Stimulated activated naive CD4-positive, alpha-beta T cell treated with Interleukin-2 at 50 U/mL for 16 hours (primary cell): ENCODE measurements around the gene RARB.

Experiments used
- DNase-seq: peaks from one replicate; lab custom pipeline; 2025; lab: John Stamatoyannopoulos, UW

Gene RARB

DNA sequence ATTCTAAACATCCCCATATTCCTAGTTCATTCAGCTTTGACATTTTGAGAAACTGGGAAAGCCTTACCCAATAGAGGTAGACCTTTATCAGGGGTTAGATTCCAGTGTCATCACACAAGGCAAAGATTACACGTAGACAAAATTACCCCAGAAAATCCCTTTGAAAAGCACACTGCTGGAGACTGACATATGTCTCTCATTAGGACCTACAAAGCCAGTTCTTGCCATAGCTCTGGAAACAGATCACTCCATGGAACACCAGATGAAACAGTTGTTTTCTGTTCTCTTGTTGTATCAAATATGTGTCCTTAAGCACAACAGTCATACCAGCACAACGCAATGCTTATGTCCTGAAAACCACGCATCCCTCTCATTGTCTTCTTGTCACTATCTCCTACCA lies 44.7 kb downstream of the RARB start:
- no peak for DNase-seq

DNA sequence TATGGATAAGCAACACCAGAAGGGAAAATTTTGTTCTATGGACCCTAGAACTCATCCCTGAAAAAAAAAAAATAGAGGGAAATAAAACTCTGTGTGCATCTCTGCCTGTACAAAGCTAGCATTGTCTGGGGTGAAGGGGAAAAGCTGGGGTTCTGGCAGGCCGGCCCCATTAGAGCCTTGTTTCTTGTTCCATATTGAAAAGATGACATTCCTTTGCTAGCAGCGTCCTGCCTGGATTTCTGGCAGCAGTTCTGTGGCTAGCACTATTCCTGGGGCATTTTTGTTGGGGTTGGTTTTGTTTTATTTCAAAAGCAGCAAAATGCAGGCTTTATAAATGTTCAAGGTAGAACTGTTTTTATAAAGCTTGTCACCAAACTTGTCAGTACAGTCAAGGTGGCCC lies 45.2 kb downstream of the RARB start:
- no peak for DNase-seq

DNA sequence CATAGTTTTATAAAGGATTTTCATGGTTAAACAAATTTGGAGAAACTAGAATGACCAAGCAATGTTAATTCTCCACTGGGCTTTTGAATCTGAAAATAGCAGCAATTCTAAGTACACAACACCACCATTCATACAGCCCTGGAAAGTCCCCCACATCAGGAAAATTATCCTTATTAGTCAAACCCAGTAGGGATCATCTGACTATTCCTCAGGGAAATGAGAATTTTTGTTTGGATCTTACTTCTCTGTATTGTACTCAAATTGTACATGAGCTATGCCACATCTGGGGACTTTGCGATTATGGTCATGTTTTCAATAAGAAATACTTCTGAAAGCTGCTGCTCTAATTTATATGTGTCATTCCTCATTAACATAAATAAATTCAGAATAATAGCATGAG lies 46.0 kb downstream of the RARB start:
- no peak for DNase-seq

- DNase-seq: no peak
These were observed 48.6 kb downstream of the RARB start for GRCh38 chr3:25476639-25477038.

DNA sequence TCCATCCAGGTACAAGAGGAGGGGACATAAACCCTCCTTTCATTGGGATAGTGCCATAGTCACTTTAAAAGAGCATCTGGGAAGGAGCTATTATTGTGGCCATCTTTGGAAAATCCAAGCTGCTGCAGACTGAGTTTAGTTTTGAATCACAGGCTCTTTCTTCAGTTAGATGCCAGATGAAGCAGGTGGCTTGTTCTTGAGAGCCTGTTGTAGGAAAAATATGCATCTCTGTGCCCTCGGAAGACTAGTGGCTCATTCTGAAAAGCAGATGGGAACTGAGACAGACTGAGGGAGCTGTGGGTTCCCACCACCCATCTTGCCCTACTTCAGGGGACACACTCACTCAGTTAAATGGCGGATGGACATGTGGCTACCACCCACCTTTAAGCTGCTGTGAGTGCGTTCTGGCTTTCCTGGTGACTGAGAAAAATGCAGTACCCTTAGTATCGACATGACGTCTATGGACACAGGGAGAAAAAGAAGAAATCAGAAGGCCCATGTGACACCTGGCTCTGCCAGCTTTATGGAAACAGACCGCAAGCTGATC lies 50.2 kb downstream of the RARB start:
- no peak for DNase-seq

GRCh38 chr3:25478964-25479726 lies 51.1 kb downstream of the RARB start:
- DNase-seq: no peak

- no peak for DNase-seq
These were observed 51.6 kb downstream of the RARB start for GRCh38 chr3:25479727-25480010.

GRCh38 chr3:25480811-25481210 lies 52.7 kb downstream of the RARB start:
- DNase-seq: no peak

- no peak for DNase-seq
These were observed 53.3 kb downstream of the RARB start for GRCh38 chr3:25481386-25481785.

GRCh38 chr3:25483456-25483855 lies 55.4 kb downstream of the RARB start:
- no peak for DNase-seq

DNA sequence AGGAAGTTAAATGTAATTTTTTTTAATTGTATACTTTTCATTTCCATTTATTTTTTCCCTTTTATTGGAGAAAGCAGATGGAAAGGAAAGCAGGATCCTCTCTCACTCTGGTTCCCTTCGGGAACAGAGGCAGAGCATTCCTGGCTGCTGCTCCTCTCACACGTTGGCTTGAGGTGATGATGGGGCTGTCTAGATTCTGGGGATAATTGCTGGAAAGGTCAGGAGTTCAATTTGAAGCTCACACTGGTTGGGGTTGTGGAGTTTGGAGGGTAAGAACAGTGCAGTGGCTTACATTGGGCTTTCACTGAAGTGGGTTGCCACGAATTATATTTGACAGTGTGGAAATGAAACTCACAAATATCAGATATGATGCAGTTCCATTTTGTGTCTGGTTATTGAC lies 57.6 kb downstream of the RARB start:
- no peak for DNase-seq

DNA sequence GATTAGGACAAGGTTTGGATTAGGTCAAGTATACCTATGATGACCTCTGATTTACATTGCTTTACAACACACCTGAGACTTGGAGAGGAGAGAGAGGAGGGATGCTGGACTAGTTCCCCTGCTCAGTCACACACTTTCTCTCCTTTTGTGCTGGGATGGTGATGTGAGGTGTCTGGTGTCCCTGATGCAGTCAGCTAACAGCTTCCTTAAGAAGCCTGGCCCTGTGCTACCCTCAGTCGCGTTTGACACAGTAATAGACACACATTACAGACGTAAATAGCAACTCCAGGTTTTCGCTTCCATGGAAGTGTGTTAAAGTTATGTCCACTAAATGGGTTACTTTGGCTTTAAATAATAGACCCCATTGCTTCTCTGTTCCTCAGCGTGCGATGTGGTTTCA lies 58.9 kb downstream of the RARB start:
- DNase-seq: no peak

DNA sequence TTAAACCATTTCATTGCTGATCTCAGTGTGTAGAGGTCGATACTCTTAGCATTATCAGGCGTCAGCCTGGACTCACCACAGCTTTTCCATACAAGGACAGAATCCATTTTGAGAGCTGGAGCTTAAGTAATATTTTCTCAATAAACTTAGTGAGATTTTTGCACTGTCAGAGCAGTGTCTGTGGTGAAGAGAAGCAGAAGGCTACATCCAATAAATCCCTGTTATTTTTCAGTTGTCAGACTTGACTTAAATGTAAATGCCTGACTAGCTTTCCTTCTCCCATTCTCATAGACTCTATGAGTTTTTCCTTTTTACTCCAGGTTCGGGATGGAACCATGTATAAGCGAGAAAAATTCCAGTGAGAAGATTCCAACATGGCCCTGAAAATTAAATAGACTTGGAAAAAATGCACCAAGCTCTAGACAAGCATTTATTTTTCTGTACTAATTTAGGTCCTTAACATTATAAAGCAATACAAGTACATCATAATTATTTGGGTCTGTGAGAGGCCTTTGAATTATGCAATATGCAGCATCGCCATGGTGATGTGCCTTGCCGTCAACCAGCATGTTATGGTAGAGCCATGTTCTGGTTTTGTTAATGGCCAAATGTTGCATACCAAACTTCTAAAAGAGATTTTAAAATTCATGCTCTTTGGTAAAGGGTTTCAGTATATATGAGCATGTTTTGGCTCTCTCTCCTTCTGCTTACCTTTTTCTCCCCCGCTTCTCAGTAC lies 62.0 kb downstream of the RARB start:
- no peak for DNase-seq

DNA sequence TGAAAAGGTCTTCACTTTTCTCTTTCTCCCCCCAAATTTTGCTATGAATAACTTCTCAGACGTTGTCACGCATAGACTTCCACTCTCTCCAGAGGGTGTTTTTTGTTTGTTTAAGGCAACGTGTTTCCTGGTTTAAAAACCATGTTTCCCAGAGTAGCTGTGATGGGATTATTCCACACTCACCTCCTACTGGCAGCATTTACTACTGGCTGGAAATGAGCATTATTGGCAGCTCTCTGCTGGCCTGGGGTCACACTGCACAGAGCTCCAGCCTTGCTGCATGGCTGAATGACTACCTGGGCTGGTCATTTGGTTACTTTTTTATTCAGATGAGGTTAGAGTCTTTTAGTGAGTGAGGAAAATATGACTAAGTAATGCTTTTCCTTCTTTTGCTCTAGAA lies 65.2 kb downstream of the RARB start:
- DNase-seq: no peak

DNA sequence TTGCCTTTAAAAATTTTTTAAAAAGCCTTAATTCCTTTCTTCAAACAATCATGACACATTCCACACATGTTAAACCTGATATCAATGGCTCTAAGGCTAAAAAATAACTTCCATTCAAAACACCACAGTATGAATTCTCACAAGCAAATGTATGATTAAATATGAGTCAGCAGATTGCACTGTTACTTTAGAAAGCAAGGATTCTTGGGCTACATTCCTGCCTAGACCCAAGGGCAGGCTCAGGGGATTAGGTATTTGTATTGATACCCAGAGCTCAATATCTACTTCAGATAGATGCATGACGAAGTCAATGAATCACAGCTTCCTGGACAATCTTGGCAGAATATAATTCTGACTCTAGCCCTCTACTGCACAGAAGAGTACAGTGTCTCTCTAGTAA lies 65.7 kb downstream of the RARB start:
- DNase-seq: no peak

- DNase-seq: no peak
These were observed 67.2 kb downstream of the RARB start for GRCh38 chr3:25495304-25495703.

- DNase-seq: no peak
These were observed 67.7 kb downstream of the RARB start for GRCh38 chr3:25495726-25496253.

DNA sequence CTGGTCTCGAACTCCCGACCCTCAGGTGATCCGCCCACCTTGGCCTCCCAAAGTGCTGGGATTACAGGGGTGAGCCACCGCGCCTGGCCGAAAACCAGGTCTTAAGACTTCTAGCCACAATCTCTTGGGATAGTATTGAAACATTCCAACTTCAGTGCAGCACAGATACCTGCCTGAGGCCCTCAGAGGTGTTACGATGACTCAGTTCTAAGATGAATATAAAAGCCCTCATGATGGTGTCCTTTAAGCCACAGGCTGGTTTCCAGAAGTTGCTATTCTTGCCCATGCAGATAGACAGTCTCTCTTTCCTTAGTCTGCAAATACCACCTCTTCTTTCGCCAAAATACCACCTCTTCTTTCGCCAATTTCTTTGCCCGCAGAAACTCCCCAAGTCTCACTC lies 69.0 kb downstream of the RARB start:
- DNase-seq: no peak

- no peak for DNase-seq
These were observed 72.7 kb downstream of the RARB start for GRCh38 chr3:25500706-25501210.

GRCh38 chr3:25502233-25502632 lies 74.2 kb downstream of the RARB start:
- no peak for DNase-seq

DNA sequence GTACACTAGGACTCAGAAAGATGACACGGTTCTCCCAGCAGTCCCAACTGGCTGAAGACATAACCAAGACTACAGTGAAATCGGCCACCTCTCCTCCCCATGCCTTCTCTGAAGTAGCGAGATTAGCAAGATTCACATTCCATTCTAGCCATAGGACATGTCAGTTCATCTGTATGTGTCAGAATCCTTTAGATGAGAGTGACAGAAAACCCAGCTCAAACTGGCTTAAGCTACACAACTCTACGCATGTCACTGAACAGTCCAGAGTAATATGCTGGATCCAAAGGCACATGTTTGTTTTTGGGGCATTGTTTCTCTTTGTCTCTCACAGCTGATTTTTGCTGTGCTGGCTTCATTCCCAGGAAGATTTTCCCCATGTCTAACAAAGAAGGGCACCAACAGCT lies 75.8 kb downstream of the RARB start:
- no peak for DNase-seq

- DNase-seq: no peak
These were observed 77.5 kb downstream of the RARB start for GRCh38 chr3:25505581-25505980.

- no peak for DNase-seq
These were observed 79.7 kb downstream of the RARB start for GRCh38 chr3:25507811-25508210.
